Renal cortical epithelial cell (primary cell): ENCODE results near the gene OR51I2. TPM values are rescaled to one million over a fixed set of nuclear protein-coding genes. Genes with fewer than 3 reads are reported as not detected.

ENCODE experiments used
- DNase-seq: peaks from one replicate; pipeline ENCODE4 v3.0.0-alpha.2; 2011; ENCODE audit warnings: low read depth
- total RNA-seq: library from RNA; depleted of rRNA; stranded (reverse); fragments of >200 nt; gene quantifications from 2 replicates; pipeline ENCODE4 v1.2.3, GENCODE V29; 2014

OR51I2 gene
- not detected in 2 replicates for total RNA-seq

- DNase-seq, result no peak
Measured at GRCh38 chr11:5449023-5449422, at the start of gene OR51I2. OR51I2 (plus strand) TSS chr11:5449323; CDS start chr11:5453489, 4,166 bp downstream.

DNA sequence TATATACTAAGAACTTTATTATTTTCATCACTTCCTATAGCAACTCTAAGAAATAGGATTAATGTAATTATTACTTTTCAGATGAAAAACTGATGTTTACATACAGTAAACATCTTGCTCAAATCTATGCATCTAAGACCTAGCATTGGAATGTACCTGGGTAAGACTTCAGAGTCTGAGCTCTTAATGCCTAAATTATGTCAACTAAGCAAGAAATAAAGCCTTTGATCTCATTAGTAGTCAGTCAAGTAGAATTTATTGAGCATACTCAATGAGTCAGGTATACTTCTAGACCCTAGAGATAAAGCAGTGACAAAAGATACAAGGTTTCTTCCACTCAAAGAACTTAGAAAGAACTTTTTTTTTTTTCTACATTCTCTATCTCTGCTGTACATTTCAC lies 44.0 kb upstream of the OR51I2 start:
- no peak for DNase-seq

DNA sequence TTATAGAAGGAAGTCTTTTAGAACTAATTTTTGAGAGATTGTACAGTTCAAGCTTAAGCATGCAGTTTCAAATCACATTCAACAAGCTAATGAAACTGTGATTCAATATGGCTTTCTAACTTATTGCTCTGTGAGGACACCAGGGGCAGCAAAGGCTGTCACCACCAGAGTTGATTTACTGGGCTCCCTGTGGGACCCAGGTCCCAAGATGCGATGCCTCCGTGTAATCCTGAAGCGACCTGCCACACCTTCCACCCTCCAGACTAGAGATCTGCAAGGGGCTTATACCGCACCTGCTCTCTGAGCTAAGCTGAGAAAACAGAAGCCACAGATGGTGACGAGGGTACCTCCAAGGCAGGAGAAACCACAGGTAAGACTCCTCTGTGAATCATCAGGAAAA lies 28.1 kb upstream of the OR51I2 start:
- no peak for DNase-seq

- DNase-seq, result no peak
Measured at GRCh38 chr11:5421811-5422210, 27.3 kb upstream of the OR51I2 start, which contains the start of gene OR51Q1. OR51Q1 (plus strand) TSS chr11:5422111; CDS start chr11:5422201, 90 bp downstream.

GRCh38 chr11:5423131-5423530 lies 26.0 kb upstream of the OR51I2 start:
- DNase-seq, result no peak

GRCh38 chr11:5441414-5441813 lies 7.7 kb upstream of the OR51I2 start, which contains the start of gene OR51I1:
OR51I1 (minus strand) TSS chr11:5441514; CDS start chr11:5441514, 0 bp downstream.
- DNase-seq, result no peak

DNA sequence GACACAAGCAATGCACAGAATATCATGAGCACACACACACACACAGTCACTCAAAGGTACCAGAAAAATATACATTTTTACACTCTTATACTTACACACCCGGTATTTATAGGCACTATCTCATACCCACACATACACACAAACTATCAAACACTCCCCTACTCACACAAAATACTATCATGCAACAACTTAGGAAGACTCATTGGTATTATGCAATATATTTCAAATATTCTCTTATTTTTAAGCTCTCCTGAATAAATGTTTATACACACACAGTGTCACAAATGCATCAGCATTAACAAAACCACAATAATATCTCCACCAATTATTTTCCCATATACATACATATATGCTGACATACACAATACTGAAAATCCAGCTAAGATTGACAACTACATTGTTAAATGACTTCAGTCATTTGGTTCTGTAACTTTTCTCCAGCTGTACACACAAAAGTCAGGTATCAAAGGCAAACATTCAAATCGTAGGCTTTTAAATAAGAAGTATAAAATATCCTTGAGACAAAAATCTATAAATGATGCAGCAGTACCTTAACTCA lies 5.2 kb upstream of the OR51I2 start:
- no peak for DNase-seq

GRCh38 chr11:5449432-5449831 lies 309 bp downstream of the OR51I2 start:
- no peak for DNase-seq

- DNase-seq, result no peak
Measured at GRCh38 chr11:5460983-5461621, 12.0 kb downstream of the OR51I2 start.

- DNase-seq, result no peak
Measured at GRCh38 chr11:5467527-5467926, 18.4 kb downstream of the OR51I2 start.

DNA sequence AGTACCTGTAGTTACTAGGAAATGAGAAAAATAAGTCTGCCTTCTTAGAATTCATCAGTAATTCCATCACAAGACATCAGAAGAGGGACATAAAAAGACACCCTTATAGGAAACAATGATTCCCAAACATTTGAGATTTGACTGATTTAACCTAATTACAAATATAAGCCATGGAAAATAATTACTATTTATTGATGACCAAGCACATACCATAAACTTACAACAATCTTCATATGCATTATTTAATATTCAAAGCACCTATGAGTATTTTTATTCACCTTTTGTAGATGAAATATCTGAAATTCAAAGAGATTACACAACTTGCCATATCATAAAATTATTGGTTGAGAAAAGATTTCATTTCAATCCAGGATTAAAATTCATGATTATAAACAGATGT lies 24.8 kb downstream of the OR51I2 start:
- DNase-seq, result no peak

GRCh38 chr11:5476186-5476819 lies 27.2 kb downstream of the OR51I2 start:
- DNase-seq, result peak; percentile 47

GRCh38 chr11:5486003-5486402 lies 36.9 kb downstream of the OR51I2 start:
- no peak for DNase-seq

DNA sequence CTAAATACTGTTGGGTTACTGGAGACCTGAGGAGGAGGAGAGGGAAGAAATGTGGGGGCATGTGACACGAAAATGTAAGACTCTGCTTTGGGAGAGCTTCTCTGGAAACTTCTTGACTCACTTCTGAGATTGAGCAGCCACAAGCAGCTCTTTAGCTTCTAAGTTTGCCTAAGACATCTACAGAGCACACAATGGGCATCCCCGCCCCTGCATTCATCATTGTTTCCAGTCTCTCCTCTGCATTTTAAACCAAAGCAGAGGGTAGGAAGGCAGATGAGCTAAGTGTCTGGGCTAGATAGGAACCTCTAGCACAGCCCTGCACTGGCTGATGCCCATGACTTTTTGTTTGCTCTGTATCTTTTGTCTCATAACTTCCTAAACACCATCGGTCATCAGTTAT lies 37.3 kb downstream of the OR51I2 start:
- DNase-seq, result no peak

DNA sequence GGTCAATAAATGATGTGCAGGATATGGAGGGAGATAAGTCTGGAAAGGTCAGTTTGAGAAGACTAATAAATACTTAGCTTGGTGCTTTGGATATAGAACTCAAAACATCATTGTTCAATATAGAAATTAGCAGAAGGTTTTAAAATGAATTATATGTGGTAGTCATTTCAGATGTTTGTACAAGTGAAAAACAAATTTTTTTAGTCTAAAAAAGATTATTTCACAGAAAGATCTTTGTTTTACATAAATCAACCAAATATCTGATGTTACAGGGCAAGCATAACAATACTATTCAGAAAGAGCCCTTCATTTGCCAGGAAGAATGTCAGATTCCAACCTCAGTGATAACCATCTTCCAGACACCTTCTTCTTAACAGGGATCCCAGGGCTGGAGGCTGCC lies 39.3 kb downstream of the OR51I2 start, which contains the start of gene OR52D1:
TSS of gene OR52D1 (plus strand) at position 301 of the 400 bp plus-strand sequence. CDS start at position 323, 22 bp downstream.
- DNase-seq, result no peak

GRCh38 chr11:5488798-5489399 lies 39.8 kb downstream of the OR51I2 start:
- no peak for DNase-seq

DNA sequence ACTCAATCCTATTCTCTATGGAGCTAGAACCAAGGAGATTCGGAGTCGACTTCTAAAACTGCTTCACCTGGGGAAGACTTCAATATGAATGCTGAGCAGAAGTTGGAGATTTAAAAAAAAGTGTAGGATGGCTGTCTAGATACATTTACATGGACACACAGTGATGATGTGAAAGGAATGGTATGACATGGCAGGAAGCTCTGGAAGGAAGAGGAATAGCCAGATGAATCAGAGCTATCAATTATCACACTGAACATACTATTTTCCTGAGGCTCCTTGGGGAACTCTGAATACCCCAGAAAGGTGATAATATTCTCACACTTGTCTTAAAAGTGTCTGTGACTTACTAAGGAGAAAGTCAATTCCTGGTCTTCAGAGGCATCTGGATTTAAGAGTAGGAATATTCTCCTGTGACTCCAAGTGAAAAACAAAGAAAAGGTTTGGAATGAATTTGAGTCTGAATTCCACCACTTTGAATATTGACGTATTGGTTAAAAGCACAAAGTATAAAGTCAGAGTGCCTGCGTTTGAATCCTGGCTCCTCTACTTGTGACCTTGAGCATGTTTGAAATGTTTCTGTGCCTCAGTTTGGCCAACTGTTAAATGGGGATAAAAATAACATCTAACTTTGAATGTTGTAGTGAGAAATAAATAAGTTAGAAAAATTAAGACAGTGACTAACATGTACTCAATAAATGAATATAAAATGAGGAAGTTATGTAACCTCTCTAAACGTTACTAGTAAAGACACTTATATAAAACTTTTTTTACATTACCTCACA lies 40.6 kb downstream of the OR51I2 start:
- no peak for DNase-seq

GRCh38 chr11:5499671-5500070 lies 50.5 kb downstream of the OR51I2 start:
- DNase-seq, result no peak

GRCh38 chr11:5500393-5500801 lies 51.3 kb downstream of the OR51I2 start:
- DNase-seq, result no peak

DNA sequence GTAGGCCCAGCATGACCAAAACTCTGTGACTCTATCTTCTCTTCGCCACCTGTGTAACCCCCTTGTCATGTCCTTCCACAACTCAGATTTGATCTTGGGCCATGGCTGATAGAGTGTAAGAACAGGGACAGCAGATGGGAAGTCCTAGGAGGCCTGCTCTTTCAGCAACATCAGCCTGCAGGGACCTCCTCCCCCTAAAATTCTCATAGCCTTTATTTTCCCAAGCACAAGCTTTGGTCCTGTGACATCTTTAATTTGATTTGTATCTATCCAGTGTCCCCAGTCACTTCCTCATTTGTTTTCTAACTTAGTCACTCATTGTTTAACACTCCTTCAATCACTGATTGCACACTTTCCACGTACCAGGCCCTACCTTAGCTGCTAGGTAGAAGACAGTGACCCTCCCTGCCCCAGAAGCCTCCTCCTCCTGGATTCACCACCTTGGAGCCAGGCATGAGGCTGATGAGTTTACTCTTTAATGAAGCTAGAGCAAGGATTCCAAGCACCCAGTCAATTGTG lies 55.3 kb downstream of the OR51I2 start:
- peak; percentile 40 for DNase-seq

DNA sequence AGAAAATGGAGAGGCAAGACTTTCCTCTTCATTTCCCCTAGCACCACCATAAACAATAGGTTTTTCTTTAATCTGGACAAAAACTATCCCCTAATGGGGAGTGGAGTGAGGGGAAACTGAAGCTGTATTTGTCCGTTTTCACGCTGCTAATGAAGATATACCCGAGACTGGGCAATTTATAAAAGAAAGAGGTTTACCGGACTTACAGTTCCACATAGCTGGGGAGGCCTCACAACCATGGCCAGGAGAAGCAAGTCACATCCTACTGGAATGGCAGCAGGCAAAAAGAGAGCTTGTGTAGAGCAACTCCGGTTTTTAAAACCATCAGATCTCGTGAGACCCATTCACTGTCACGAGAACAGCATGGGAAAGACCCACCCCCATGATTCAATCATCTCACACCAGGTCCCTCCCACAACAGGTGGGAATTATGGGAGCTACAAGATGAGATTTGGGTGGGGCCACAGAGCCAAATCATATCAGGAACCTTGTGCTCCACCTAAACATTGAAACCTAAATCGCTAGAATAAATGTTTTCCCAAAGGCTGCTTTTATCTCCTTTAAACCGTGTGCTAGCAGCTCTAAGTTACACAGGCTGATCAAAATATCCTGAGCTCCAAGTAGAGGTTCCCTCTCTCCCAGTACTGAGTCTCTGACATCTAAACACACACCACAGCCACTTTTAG lies 56.4 kb downstream of the OR51I2 start:
- DNase-seq, result no peak
